ENCODE measurements around the gene ANKRD17.

ANKRD17 gene

DNA sequence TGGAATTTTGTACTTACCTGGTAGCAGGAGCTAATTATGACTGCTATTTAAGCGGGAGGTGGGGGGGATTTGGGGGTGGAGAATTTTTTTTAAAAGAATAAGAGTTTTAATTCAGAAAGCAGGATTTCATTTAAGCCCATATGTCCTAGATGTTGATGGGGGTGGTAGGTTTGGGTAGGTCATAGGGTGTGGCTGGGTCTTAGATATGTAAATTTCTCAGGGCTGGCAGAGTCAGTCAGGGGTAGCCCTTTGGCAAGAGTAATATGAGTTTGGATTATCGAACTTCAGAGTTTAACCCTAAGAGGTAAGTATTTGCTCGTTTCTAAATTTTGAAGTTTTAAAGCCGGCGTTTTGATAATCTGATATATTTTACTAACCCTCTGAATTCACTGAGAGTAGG, 153.9 kb downstream of the ANKRD17 start:
- no peak for DNase-seq

DNA sequence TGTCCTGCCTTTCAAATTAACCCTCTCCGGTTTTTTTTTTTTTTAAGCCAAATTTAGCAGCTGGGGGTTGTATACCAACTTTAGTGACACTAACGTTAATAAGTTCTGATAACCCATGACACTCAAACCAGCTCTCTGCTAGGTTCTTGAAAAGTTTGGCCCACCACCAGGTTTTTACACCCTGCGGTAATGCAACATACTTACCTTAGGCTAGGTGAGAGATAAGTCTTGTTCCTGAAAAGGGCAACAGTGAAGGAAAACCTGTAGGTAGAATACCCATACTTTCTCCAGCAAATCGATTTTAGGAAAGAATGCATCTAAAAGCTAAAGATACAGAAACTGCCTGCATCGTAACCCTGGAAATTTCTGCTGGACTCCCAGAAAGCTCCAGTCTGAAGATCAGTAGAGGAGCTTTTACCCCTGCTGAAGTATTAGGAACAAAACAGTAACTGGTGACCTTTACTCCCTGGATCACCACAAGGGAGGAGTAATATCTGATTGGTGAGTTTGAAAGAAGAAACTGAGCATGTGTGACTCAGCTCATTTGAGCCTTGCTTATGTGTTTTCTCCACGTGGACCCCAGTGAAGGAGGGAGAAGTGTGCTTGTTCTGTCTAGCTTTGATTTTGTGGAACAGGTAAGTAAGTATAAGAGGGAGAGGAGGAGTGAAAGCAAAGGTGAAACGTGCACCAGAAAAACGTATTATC, 154.6 kb downstream of the ANKRD17 start:
- DNase-seq, result no peak

DNA sequence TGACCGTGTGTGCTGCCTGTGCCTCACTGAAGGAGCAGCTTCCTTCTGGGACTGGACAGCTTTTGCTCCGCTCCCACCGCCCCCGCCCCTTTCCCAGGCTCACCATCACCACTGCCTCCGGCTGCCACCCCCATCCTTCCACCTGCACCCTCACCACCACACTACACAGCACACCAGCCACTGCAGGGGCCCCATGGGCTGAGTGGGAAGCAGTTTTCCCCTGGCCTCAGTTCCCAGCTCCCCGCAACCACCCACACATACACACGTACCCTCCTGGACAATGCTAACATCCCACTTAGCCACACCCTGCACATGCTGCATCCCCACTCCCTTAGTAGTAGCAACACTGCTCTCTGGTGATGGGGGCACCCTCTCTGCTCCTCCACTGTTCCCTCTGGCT, 159.5 kb downstream of the ANKRD17 start:
- no peak for DNase-seq

DNA sequence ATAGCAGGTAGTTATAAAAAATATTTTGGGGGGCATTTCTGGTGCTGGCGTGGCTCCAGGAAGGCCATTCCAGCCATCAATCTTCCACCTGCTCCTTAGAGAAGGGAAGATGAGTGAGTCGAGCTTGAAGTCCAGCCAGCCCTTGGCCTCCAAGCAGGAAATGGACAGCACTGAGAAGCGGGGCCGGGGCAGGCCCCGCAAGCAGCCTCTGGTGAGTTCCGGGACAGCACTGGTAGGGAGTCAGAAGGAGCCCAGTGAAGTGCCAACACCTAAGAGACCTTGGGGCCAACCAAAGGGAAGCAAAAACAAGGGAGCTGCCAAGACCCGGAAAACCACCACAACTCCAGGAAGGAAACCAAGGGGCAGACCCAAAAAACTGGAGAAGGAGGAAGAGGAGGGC, 159.9 kb downstream of the ANKRD17 start:
- DNase-seq, result no peak

DNA sequence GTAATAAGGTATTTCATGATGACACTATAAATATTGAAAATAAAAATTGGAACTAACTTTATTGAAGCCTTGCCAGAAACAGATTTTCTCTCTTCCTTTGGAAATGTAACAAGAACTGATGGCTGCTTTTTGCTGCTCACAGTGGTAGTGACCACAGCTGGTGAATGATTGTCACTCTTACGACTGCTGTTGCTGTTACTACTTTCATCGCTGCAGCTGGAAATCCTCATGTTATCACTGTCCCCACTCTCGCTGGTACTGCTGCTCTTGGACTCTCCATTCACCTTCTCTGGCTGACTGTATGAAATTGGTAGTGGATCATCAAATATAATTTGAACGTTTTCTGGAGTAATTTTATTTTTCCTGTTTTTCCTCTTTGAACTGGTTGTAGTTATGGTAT, 160.6 kb downstream of the ANKRD17 start:
- DNase-seq, result no peak

DNA sequence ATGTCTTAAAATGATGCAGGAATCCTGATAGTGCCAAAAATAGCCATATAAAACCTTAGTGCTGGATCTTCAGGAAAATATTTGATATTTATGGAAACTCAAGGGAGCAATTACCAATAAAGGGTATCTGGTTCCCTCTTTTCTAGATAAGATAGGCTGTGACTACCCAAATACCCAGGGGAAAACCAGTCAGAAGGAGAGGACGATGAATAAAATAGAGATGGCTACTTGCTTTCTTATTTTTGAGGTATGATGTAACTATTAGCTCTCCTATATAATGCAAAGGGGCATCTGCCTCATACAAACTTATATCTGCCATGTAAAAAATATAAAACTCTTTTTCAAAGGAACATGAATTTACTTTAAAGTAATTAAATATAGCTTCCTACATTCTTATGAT, 165.7 kb downstream of the ANKRD17 start:
- DNase-seq, result no peak

DNA sequence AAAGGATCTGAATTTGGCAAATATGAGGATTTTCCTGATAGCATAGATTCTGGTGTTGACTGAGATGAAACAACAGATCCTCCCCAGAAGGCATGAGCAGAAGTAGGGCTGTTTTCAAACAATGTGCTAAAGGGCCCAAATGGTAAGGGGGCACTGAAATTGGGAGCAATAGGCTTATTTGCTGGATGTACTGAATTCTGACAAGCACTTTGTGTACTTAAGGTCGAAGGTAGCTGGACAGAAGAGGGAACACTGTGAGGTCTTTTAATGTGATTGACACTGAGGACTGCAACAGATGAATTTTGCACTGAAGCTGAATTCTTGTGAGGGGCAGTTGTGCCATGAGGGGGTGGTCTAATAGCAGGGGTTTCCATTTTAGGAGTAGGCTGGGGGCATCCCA, 167.9 kb downstream of the ANKRD17 start:
- no peak for DNase-seq

DNA sequence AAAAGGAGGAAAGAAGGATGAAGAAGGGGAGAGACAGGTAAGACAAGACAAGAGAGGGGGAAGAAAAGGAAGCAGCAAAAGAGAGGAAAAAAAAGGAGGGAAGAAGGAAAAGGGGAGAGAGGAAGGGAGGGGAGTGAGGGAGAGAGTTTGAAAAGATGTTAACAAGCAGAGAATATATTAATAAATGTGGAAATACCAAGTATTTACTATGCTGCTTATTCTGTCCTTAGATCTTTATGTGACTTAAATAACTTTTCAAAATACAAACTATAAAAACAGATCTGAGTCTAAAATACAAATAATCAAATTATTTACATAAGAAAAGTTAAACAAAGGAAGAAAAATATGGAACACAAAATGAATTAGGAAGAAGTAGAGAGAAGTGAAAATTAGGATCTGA, 170.7 kb downstream of the ANKRD17 start:
- DNase-seq, result no peak

DNA sequence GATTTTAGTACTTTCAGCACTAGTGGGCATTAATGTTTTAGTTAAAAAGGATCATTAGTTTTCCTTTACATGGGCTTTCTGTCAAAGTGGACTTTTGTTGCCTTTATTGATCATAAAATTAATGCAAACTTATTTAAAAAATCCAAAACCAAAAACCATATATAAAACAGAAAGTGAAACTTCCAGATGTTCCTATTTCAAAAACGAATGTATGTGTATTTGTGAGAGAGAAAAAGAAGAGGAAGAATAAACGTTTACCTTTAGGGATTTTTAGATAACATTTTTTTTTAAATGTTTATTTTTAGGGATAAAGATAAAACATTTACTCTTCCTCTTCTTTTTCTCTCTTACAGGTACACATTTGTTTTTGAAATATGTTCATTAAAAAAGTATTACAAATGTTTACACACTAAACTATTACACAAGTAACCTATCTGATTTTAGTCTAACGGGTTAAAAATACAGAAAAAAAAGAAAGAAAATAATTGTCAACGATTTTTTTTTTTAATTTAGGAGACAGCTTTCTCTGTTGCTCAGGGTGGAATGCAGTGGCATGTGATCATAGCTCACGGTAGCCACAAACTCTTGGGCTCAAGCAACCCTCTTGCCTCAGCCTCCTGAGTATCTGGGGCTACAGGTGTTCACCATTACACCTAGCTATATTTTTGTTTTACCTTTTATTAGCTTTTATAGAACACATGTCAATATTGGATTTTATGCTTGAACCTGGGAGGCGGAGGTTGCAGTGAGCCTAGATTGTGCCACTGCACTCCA, 172.3 kb downstream of the ANKRD17 start:
- peak in 1 of 2 donors; percentile 24 for DNase-seq

DNA sequence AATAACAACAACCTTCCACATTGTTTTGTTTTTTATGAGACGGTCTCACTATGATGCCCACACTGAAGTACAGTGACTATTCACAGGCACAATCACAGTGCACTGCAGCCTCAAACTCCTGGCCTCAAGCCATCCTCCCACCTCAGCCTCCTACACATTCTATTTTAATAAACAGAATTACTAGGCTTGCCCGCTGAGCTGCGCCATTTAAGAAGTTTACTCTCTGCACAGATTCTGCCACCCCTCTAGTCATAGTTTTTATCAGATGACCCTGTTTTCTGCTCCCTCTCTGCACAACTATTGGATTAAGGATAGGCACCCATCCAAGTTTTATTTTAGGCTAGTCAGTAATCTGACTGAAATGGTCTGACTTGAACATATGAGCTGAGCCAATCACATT, 177.8 kb downstream of the ANKRD17 start:
- DNase-seq, result no peak

DNA sequence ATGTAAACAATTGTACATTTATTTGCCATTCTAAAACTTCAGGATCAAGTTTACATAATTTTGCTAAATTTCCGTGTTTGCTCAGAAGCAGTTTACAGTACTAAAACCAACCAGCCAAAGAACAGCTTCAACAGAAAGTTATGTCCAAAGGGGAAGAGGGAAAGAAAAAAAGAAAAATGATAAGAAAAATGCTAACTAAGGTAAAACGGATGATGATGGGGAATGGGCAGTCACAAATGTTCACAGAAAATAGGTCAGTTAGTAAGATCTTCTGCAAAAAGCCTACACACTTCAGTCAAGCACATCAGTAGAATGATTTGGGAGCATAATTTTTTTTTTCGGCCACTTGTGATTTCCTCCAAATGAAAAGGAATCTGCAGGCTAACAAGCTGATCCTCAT, 182.8 kb downstream of the ANKRD17 start:
- DNase-seq, result no peak

DNA sequence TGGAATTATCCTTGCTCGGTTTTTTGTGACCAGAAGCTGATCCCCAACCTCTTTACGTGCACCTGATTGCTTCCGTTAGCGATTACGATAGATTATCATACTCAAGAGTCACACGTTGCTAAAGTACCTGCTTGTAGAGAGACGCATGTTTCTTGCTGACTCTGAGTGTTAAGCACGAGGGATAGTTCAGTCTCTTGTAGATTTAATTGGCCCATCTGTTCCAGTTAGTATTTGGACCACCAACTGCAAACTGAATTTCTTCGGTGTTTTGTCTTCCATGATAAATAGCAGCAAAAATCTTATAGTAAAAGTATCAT, 188.6 kb downstream of the ANKRD17 start:
- no peak for DNase-seq

DNA sequence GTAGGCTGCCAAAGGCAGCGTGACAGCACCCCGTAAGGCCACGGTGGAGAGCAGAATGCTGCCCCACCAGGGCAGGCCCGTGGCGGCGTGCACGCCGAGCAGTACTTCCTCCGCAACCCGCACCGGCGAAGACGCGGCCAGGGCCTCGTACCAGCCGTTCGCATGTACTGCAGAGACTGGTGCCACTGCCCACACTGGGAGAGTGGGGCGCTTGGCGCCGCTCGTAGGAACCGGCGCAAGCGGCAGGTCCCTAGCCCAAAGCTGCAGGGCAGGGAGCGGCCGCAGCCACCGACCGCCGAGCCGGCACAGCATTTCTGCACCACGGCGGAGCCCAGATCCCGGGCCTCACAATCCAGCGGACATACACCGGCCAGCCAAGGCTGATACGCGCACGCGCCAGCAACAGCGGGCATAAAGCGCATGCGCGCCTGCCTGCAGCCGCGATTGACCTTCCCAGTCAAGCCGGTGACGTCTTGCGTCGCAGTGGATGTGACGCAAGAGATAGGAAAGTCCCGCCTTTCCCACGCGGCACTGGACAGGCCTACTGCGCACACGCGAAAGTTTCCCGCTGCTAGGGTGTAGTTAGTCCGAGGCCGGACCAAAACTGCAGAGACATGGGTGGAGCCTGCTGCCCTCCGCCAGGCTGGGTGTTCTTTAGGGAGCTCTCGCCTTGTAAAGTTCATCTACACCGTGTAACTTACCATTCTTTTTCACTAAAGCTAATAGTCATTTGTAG, 189.1 kb downstream of the ANKRD17 start, which contains the start of gene COX18:
Gene COX18 (minus strand): TSS at position 379 of the 736 bp plus-strand sequence. CDS start 67 bp downstream, at position 312.
- DNase-seq, result peak; percentile 97 to 98

DNA sequence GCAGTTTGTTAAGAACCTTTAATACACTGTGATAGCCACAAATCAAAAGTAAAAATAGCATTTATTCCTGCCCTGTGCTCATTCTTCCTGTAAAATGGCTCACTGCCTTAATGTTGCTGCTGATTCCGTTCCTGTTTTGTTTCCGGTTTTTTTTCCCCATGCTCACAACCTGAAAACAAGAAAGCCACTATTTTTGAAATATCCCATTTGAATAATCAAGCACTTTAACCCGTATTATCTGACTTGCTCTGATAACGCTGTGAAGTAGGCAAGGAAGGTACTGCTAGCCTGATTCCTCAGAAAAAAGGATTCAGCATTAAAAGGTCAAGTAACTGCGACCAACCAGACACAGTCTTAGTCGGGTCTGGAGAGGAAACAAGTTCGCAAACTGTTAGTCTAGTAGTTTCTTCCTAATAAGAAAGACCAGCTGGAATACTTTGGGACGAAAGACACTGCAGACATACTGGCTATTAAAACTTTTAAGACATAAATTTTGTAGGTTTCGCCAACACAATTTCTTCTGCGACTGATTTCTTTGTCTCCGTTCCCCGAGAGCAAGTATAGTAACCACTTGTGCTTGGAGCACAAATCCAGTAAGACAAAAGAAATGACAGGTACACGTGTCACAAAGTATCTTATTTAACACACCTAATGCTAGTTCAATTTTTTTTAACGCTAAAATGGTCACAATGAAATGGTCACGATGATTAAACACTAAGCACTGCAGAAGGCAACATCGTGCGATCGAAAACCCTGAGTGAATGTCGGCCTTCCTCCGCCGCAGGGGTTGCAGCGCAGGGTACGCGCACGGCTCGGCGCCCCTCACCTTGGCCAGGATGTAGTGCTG, 189.9 kb downstream of the ANKRD17 start:
- DNase-seq, result peak in 1 of 2 donors; percentile 53

DNA sequence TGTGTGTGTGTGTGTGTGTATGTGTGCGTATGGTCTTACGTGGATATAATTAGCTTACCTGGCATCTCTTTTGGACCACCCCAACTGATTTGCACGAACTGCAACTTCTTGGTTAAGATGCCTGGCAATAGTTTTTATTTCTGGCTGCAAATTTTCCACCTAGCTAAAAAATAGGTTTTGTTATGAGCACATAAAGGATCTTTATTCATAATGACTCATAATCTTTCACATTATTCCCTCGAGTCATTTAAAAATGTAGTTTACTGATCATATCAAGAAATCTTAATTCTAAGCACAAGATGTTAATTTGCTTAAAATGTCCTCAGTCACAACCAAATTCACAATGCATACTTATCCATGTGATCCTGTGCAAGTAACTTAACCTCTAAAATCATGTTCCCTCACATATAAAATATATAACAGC, 190.6 kb downstream of the ANKRD17 start:
- DNase-seq, result peak in 1 of 2 donors; percentile 27

DNA sequence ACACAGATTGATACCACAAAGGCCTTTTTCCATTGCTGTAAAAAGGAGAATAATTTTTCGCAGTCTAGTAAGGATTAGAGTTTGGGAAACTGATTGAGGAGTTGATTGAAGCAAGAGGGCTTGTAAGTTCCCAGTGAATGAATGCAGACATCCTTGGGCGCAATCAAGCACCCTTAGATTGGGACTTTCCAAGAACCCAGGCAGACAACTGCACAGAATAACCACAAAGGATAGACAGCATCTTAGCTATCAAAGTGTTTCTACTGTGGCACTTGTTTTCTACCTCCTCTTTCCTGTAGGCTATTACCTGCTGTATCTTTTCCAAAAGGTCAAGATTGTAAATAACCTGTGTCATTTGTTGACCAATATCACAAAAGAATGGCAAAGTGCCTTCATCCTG, 191.7 kb downstream of the ANKRD17 start:
- DNase-seq, result peak; percentile 45 to 64

DNA sequence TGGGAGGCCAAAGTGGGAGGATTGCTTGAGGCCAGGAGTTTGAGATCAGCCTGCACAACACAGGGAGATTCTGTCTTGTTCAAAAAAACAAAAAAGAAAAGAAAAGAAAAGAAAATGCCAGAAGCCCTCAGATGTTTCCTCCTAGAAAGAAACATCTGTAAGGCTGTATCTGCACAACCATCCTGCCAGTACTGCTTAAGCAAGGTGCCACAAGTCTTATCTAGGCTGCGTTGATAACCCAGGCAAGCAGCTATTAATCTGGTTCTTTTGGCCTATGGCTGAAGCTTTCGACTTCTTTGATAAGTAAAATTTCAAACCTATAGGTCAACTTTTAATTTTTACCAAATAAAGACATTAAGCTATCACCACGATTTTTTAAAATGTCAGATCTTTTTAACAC, 192.2 kb downstream of the ANKRD17 start:
- DNase-seq, result no peak

DNA sequence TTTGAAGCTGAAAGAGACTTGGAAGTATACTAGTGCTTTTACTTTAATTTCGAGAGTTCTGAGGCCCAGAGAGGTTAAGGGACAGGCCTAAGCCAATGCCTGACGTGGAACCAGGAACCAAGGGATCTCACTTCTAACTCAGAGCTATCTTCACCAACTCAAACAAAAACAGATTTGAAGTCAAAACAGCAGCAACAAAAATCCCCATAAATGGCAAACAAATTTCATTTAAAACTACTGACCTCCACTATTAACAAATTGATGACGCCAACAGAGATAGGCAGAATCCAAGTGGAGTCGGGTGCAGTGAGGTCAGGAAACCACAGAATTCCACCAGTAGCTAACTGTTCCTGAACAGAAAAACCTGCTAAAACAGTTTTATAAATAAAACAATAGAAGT, 194.1 kb downstream of the ANKRD17 start:
- no peak for DNase-seq

DNA sequence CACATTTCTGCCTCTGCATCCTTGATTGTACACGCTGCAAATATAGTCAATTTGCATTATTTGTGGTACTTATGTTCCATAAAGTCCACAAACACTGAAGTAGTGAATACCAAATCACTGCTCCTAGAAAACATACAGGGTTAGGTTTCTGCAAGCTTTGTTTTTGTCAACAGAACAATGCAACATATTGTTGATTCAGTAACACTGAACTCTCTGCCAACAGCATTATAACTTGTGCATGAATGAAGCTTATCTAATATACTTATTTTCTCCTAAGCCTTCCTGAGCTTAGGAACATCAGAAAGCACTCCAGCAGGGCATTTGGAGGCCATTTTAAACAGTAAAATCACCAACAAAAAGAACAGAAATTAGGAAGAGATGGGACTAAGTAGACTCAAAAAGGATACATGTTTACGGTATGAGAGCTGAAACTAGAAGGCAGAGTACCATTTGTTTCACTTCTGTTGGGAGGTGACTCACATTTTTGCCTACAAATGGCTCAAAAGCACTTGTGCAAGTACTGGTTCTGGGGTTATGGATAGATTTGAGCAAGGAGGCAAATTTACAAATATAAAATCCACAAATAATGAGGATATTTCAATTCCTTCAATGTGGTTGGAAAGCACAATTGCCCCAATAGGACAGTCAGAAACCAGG, 203.2 kb downstream of the ANKRD17 start:
- no peak for DNase-seq

DNA sequence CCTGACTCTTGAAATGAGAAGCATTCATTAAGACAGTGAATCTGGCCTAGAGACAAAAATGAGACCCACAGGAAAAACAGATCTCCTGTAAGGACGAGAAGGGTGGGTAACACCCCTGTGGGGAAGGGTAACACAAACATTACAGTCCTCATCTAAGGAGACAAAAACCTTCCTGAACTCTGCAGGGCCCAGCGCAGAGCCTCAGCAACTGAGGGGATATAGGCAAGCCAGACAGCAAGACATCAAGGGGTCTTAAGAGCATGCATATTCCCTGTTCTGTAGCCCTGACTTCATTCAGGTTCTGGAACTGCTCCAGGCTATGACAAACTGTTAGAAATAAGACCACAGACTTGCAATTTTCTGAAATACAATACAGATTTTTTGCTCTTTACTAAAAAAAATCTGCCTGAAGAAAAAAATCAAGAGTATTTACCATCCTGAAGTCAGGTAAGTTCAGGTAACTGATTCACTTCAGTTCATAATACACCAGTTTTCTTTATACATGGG, 204.6 kb downstream of the ANKRD17 start:
- no peak for DNase-seq

DNA sequence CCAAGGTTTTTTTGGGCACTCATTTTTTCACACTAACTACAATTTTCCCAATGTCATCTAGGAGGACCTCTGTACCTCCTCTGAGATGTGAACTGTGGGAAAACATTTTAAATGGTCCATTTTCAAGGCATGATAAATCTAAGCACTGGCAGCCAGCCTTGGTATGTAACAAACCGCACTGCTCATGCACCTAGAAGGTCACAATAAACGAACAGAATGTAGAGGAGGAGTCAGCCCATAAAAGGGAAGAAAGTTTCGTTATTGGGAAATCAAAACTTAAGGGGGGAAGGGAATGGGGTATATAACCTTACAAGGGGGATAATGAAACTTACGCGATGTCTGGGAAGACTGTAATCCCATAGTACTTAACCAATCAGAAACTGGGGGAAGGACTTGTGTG, 205.5 kb downstream of the ANKRD17 start:
- DNase-seq, result no peak

DNA sequence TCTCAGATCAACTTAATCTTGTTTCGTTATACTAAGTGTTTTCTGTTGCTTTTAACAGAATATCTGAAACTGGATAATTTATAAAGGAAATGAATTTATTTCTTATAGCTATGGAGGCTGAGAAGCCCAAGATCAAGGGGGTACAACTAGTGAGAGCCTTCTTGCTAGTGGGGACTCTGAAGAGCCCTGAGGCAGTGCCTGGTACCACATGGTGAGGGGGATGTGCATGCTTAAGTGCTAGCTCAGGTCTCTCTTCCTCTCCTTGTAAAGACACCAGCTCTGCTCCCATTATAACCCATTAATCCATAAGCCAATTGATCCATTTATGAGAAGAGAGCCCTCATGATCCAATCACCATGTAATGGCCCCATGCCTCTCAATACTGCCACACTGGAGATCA, 207.0 kb downstream of the ANKRD17 start:
- DNase-seq, result no peak

Measured in CD4-positive, alpha-beta T cell treated with Interleukin-1 beta for 1 hour (primary cell).